CD4-positive, CD25-positive, alpha-beta regulatory T cell (primary cell): ENCODE data around the gene SRI. TPM values are rescaled to one million over a fixed set of nuclear protein-coding genes. Genes with fewer than 3 reads are reported as not detected.
A peak's percentile ranks its signal among the peaks of the same experiment; 100 is the strongest.

ENCODE experiments used
- ATAC-seq, 2 donors: fragments of 150-1000 bp; cut with Tn5 transposase; one replicate each; pipeline ENCODE4 v1.10.0; 2021; ENCODE audit warnings: low read depth in 2 of 2, moderate number of reproducible peaks in 2 of 2, moderate library complexity in 1 of 2
- DNase-seq, 3 donors: peaks; one replicate each; pipeline versions ENCODE4 v3.0.0 to v3.0.0-alpha.2; 2012 to 2022; ENCODE audit warnings: mixed read lengths in 1 of 3
- H3K27ac ChIP-seq: one replicate; pipeline ENCODE4 v1.7.0; 2013; ENCODE audit warnings: mild to moderate bottlenecking, low read length; ENCODE audit not compliant: insufficient read depth, poor library complexity, severe bottlenecking
- H3K27me3 ChIP-seq: one replicate; pipeline ENCODE4 v1.7.0; 2013; ENCODE audit warnings: low read length; ENCODE audit not compliant: control insufficient read depth, insufficient read depth
- H3K36me3 ChIP-seq: one replicate; pipeline ENCODE4 v1.7.0; 2013; ENCODE audit warnings: mild to moderate bottlenecking, low read length, moderate library complexity; ENCODE audit not compliant: control insufficient read depth, insufficient read depth
- H3K4me1 ChIP-seq: 2 replicates; pipeline ENCODE4 v1.7.0; 2013; ENCODE audit warnings: mild to moderate bottlenecking, low read length; ENCODE audit not compliant: insufficient read depth, control insufficient read depth, poor library complexity, severe bottlenecking
- H3K4me3 ChIP-seq: one replicate; pipeline ENCODE4 v1.7.0; 2013; ENCODE audit warnings: low read depth, mild to moderate bottlenecking, low read length, moderate library complexity
- H3K9me3 ChIP-seq, 2 experiments: 1 replicate in 1 of 2; 2 replicates in 1 of 2; pipeline ENCODE4 v1.7.0; 2013; ENCODE audit warnings: low read length in 2 of 2, mild to moderate bottlenecking in 1 of 2, moderate library complexity in 1 of 2; ENCODE audit not compliant: control insufficient read depth in 2 of 2
- H3K27ac Mint-ChIP-seq, 3 donors: one replicate each; pipeline ENCODE4 v1.8.0; 2020 to 2022; ENCODE audit warnings: mild to moderate bottlenecking in 3 of 3, mixed read lengths in 3 of 3, moderate library complexity in 2 of 3
- H3K27me3 Mint-ChIP-seq: one replicate; pipeline ENCODE4 v1.8.0; 2022; ENCODE audit warnings: mild to moderate bottlenecking, mixed read lengths
- H3K36me3 Mint-ChIP-seq: one replicate; pipeline ENCODE4 v1.8.0; 2020; ENCODE audit warnings: mixed read lengths
- H3K4me1 Mint-ChIP-seq, 4 donors: one replicate each; pipeline ENCODE4 v1.8.0; 2020 to 2022; ENCODE audit warnings: mixed read lengths in 4 of 4, mild to moderate bottlenecking in 1 of 4
- H3K4me3 Mint-ChIP-seq, 4 donors: one replicate each; pipeline ENCODE4 v1.8.0; 2020 to 2022; ENCODE audit warnings: mild to moderate bottlenecking in 4 of 4, mixed read lengths in 4 of 4, moderate library complexity in 3 of 4
- H3K9me3 Mint-ChIP-seq, 7 donors: one replicate each; pipeline ENCODE4 v1.8.0; 2020 to 2022; ENCODE audit warnings: mixed read lengths in 7 of 7, mild to moderate bottlenecking in 3 of 7, moderate library complexity in 2 of 7
- polyA plus RNA-seq, 4 donors: library from polyadenylated mRNA; unstranded; fragments of 300-500 nt; fragmentation: Illumina TruSeq; gene quantifications; one replicate each; pipeline ENCODE4 v1.2.3, GENCODE V29; 2021
- total RNA-seq: library from RNA; stranded (reverse); gene quantifications from one replicate; pipeline ENCODE4 v1.2.3, GENCODE V29; 2022

SRI gene
- total and polyA plus RNA-seq, 5 donors from 2014 or later: 53.5 to 318 (median 239) TPM

- Histone ChIP-seq H3K27ac (no peak overlapping the region), H3K4me3 (no peak overlapping the region), H3K27me3 (no peaks in the 10 kb centered on the region), H3K9me3 (no peaks in the 10 kb centered on the region), H3K4me1 (peaks cover 37% of the 10 kb centered on the region), H3K36me3 (peaks cover 41% of the 10 kb centered on the region)
- peaks cover 28 to 53% (median 35%) of the 10 kb centered on the region in 4 donors for H3K4me1 Mint-ChIP-seq
- peak overlapping the region in 2 of 4 donors; percentile 15 to 81 for H3K4me3 Mint-ChIP-seq
- ATAC-seq (no peak), DNase-seq (no peak)
- H3K27me3 Mint-ChIP-seq: no peaks in the 10 kb centered on the region
- peaks cover 33% of the 10 kb centered on the region for H3K36me3 Mint-ChIP-seq
- H3K27ac Mint-ChIP-seq: peak overlapping the region in 1 of 3 donors; percentile 76
- no peaks in the 10 kb centered on the region for H3K9me3 Mint-ChIP-seq
Observed at GRCh38 chr7:88214456-88214855, 5.4 kb downstream of the SRI start.

GRCh38 chr7:88212918-88213317 lies 6.9 kb downstream of the SRI start:
- DNase-seq (no peak), ATAC-seq (no peak)
- Histone ChIP-seq H3K27me3 (no peaks in the 10 kb centered on the region), H3K4me3 (no peak overlapping the region), H3K9me3 (no peaks in the 10 kb centered on the region), H3K27ac (no peak overlapping the region), H3K36me3 (peaks cover 55% of the 10 kb centered on the region), H3K4me1 (peaks cover 22% of the 10 kb centered on the region)
- H3K4me3 Mint-ChIP-seq: no peak overlapping the region
- H3K4me1 Mint-ChIP-seq: peaks cover 20 to 41% (median 29%) of the 10 kb centered on the region in 4 donors
- H3K27ac Mint-ChIP-seq: peak overlapping the region in 2 of 3 donors; percentile 54 to 59
- no peaks in the 10 kb centered on the region for H3K27me3 Mint-ChIP-seq
- H3K9me3 Mint-ChIP-seq: no peaks in the 10 kb centered on the region
- peaks cover 34% of the 10 kb centered on the region for H3K36me3 Mint-ChIP-seq

- Histone ChIP-seq H3K27me3 (no peaks in the 10 kb centered on the region), H3K36me3 (peaks cover 78% of the 10 kb centered on the region), H3K9me3 (no peaks in the 10 kb centered on the region), H3K4me1 (peaks cover 2% of the 10 kb centered on the region), H3K4me3 (no peak overlapping the region), H3K27ac (no peak overlapping the region)
- DNase-seq (no peak), ATAC-seq (no peak)
- Mint-ChIP-seq H3K36me3 (peaks cover 54% of the 10 kb centered on the region), H3K27ac (no peak overlapping the region), H3K4me1 (peaks cover 6 to 11% (median 11%) of the 10 kb centered on the region in 4 donors), H3K9me3 (no peaks in the 10 kb centered on the region), H3K27me3 (no peaks in the 10 kb centered on the region), H3K4me3 (no peak overlapping the region)
Observed at GRCh38 chr7:88208521-88208920, 11.3 kb downstream of the SRI start.

- H3K9me3 ChIP-seq: no peaks in the 10 kb centered on the region
- Mint-ChIP-seq H3K9me3 (no peaks in the 10 kb centered on the region), H3K4me1 (peaks cover 0 to 5% (median 3%) of the 10 kb centered on the region in 4 donors), H3K4me3 (no peak overlapping the region), H3K27ac (no peak overlapping the region), H3K36me3 (peaks cover 46% of the 10 kb centered on the region), H3K27me3 (no peaks in the 10 kb centered on the region)
- peaks cover 76% of the 10 kb centered on the region for H3K36me3 ChIP-seq
- no peaks in the 10 kb centered on the region for H3K27me3 ChIP-seq
- ATAC-seq: no peak
- H3K4me3 ChIP-seq: no peak overlapping the region
- no peaks in the 10 kb centered on the region for H3K4me1 ChIP-seq
- no peak overlapping the region for H3K27ac ChIP-seq
- DNase-seq: no peak
Observed at GRCh38 chr7:88206254-88206653, 13.6 kb downstream of the SRI start.

- Histone ChIP-seq H3K4me1 (no peaks in the 10 kb centered on the region), H3K27ac (no peak overlapping the region), H3K36me3 (peaks cover 73% of the 10 kb centered on the region), H3K9me3 (no peaks in the 10 kb centered on the region), H3K4me3 (no peak overlapping the region), H3K27me3 (no peaks in the 10 kb centered on the region)
- Mint-ChIP-seq H3K36me3 (peaks cover 45% of the 10 kb centered on the region), H3K4me3 (no peak overlapping the region), H3K9me3 (no peaks in the 10 kb centered on the region), H3K27me3 (no peaks in the 10 kb centered on the region), H3K27ac (peak overlapping the region in 1 of 3 donors; percentile 66), H3K4me1 (peaks cover 0 to 5% (median 3%) of the 10 kb centered on the region in 4 donors)
- DNase-seq (no peak), ATAC-seq (no peak)
Observed at GRCh38 chr7:88205179-88205578, 14.7 kb downstream of the SRI start.

GRCh38 chr7:88204525-88205110 lies 15.2 kb downstream of the SRI start:
- Mint-ChIP-seq H3K27ac (no peak overlapping the region), H3K36me3 (peaks cover 40% of the 10 kb centered on the region), H3K4me3 (no peak overlapping the region), H3K27me3 (no peaks in the 10 kb centered on the region), H3K9me3 (no peaks in the 10 kb centered on the region), H3K4me1 (peaks cover 0 to 5% (median 2%) of the 10 kb centered on the region in 4 donors)
- Histone ChIP-seq H3K4me1 (no peaks in the 10 kb centered on the region), H3K27me3 (no peaks in the 10 kb centered on the region), H3K27ac (no peak overlapping the region), H3K4me3 (no peak overlapping the region), H3K36me3 (peaks cover 67% of the 10 kb centered on the region), H3K9me3 (no peaks in the 10 kb centered on the region)
- DNase-seq (no peak), ATAC-seq (no peak)

GRCh38 chr7:88203401-88203800 lies 16.4 kb downstream of the SRI start:
- no peak for ATAC-seq
- H3K27ac Mint-ChIP-seq: peak overlapping the region in 2 of 3 donors; percentile 68 to 69
- no peaks in the 10 kb centered on the region for H3K4me1 ChIP-seq

GRCh38 chr7:88202799-88203198 lies 17.0 kb downstream of the SRI start:
- no peaks in the 10 kb centered on the region for H3K9me3 ChIP-seq
- H3K4me1 ChIP-seq: no peaks in the 10 kb centered on the region
- no peaks in the 10 kb centered on the region for H3K27me3 ChIP-seq
- H3K36me3 ChIP-seq: peaks cover 50% of the 10 kb centered on the region
- Mint-ChIP-seq H3K4me1 (peaks cover 0 to 5% (median 4%) of the 10 kb centered on the region in 4 donors), H3K36me3 (peaks cover 41% of the 10 kb centered on the region), H3K9me3 (no peaks in the 10 kb centered on the region), H3K27ac (peak overlapping the region in 2 of 3 donors; percentile 68 to 69), H3K27me3 (no peaks in the 10 kb centered on the region), H3K4me3 (no peak overlapping the region)
- H3K27ac ChIP-seq: no peak overlapping the region
- DNase-seq (no peak), ATAC-seq (no peak)
- H3K4me3 ChIP-seq: no peak overlapping the region

More at GRCh38 chr7:88203401-88203800, 16.4 kb downstream of the SRI start:
- Histone ChIP-seq H3K4me3 (no peak overlapping the region), H3K9me3 (no peaks in the 10 kb centered on the region), H3K27me3 (no peaks in the 10 kb centered on the region), H3K27ac (no peak overlapping the region), H3K36me3 (peaks cover 56% of the 10 kb centered on the region)
- Mint-ChIP-seq H3K4me3 (no peak overlapping the region), H3K36me3 (peaks cover 43% of the 10 kb centered on the region), H3K4me1 (peaks cover 0 to 5% (median 2%) of the 10 kb centered on the region in 4 donors), H3K27me3 (no peaks in the 10 kb centered on the region), H3K9me3 (no peaks in the 10 kb centered on the region)
- DNase-seq: no peak
